HepG2 (cell line): ENCODE results near the gene EPN2. TPM values are rescaled to one million over a fixed set of nuclear protein-coding genes. Genes with fewer than 3 reads are reported as not detected.

Source experiments
- ATAC-seq: fragments of 200-7000 bp; cut with Tn5 transposase; 3 replicates; pipeline ENCODE4 v1.9.1; 2020; ENCODE audit warnings: mild to moderate bottlenecking, moderate library complexity
- BruUV-seq: library from RNA; stranded (reverse); fragments of 400-500 nt; replicated peaks from 2 replicates; lab custom pipeline; 2021; lab: Mats Ljungman, UMichigan
- CTCF ChIA-PET: fragments of 300-600 bp; formaldehyde crosslinking; extraction: SDS; loops from one replicate; lab custom pipeline; 2021; ENCODE audit warnings: low total read pairs, inconsistent platforms, low intra/inter-chr PET ratio; lab: Yijun Ruan, JAX
- POLR2A ChIA-PET: fragments of 350-600 bp; sonication (Branson Sonifier 250); formaldehyde crosslinking; loops from one replicate; lab custom pipeline; 2020; ENCODE audit warnings: antibody characterized with exemption, inconsistent platforms; lab: Yijun Ruan, JAX
- DNase-seq: peaks from one replicate; pipeline ENCODE4 v3.0.0-alpha.2; 2015; ENCODE audit warnings: low spot score
- FAIRE-seq: peaks from 3 replicates; lab custom pipeline; 2011; peaks lifted over from hg19 to GRCh38; lab: Jason Lieb, UNC
- H2AFZ ChIP-seq: one replicate; pipeline ENCODE4 v1.6.1; 2011; ENCODE audit warnings: low read length, inconsistent platforms
- H3K27ac ChIP-seq: fragments of 300-600 bp; 3 replicates; pipeline ENCODE4 v1.8.0; 2011; ENCODE audit warnings: mixed run types, mild to moderate bottlenecking, mixed read lengths, low read length, inconsistent platforms; ENCODE audit not compliant: insufficient read depth; ENCODE audit errors: extremely low read length
- H3K27me3 ChIP-seq, 2 experiments: fragments of 200-600 bp in 1 of 2; 2 replicates in 1 of 2; 3 replicates in 1 of 2; pipeline versions ENCODE4 v1.6.0 to v1.8.0; 2011; ENCODE audit warnings: low read length in 2 of 2, mild to moderate bottlenecking in 2 of 2, moderate library complexity in 2 of 2, inconsistent platforms in 1 of 2; ENCODE audit not compliant: insufficient read depth in 2 of 2, control insufficient read depth in 1 of 2
- H3K36me3 ChIP-seq, 2 experiments: fragments of 200-600 bp in 1 of 2; replicated peaks in 1 of 2; 2 replicates in 1 of 2; 3 replicates in 1 of 2; pipeline versions ENCODE4 v1.5.1 to v1.8.0; 2011; ENCODE audit warnings: low read length in 2 of 2, inconsistent platforms in 1 of 2; ENCODE audit not compliant: insufficient read depth in 2 of 2, control insufficient read depth in 1 of 2
- H3K4me1 ChIP-seq: 2 replicates; pipeline ENCODE4 v1.5.1; 2012; ENCODE audit warnings: low read length, inconsistent platforms; ENCODE audit not compliant: insufficient read depth
- H3K4me2 ChIP-seq: 2 replicates; pipeline ENCODE4 v1.6.0; 2011; ENCODE audit warnings: low read depth, low read length, inconsistent platforms
- H3K4me3 ChIP-seq, 3 experiments: fragments of 200-600 bp in 1 of 3; sonication (generic), shearing (Covaris generic) in 1 of 3; replicated peaks in 1 of 3; 2 replicates each; pipeline ENCODE4 v1.5.1; 2011 to 2016; ENCODE audit warnings: low read length in 3 of 3, inconsistent platforms in 2 of 3, low read depth in 2 of 3, mild to moderate bottlenecking in 2 of 3, control low read depth in 1 of 3, mixed read lengths in 1 of 3; ENCODE audit not compliant: insufficient read depth in 1 of 3
- H3K79me2 ChIP-seq: one replicate; pipeline ENCODE4 v1.6.1; 2011; ENCODE audit warnings: low read length, inconsistent platforms; ENCODE audit not compliant: insufficient read depth
- H3K9ac ChIP-seq: 2 replicates; pipeline ENCODE4 v1.6.0; 2011; ENCODE audit warnings: mild to moderate bottlenecking, low read depth, low read length, inconsistent platforms; ENCODE audit not compliant: insufficient read depth
- H3K9me3 ChIP-seq: 2 replicates; pipeline ENCODE4 v1.5.1; 2012; ENCODE audit warnings: mild to moderate bottlenecking, low read length
- H4K20me1 ChIP-seq: 2 replicates; pipeline ENCODE4 v1.6.0; 2011; ENCODE audit warnings: inconsistent platforms, mild to moderate bottlenecking, low read length, moderate library complexity; ENCODE audit not compliant: insufficient read depth
- NFE2L1 ChIP-seq: sonication (generic); formaldehyde crosslinking; IDR thresholded peaks from 2 replicates; pipeline ENCODE4 v1.4.0; 2020; ENCODE audit warnings: missing genetic modification reagents, mild to moderate bottlenecking, borderline replicate concordance
- PITX1 ChIP-seq: sonication (generic); formaldehyde crosslinking; IDR thresholded peaks from 2 replicates; pipeline ENCODE4 v1.5.1; 2020; ENCODE audit warnings: mild to moderate bottlenecking, missing genetic modification reagents
- RNF2 ChIP-seq: fragments of 450-650 bp; conservative IDR thresholded peaks from 2 replicates; pipeline ENCODE4 v1.6.1; 2016; ENCODE audit warnings: low read depth
- SP5 ChIP-seq: IDR thresholded peaks from 2 replicates; pipeline ENCODE4 v1.6.1; 2016; ENCODE audit warnings: low read depth, borderline replicate concordance
- TBL1XR1 ChIP-seq: fragments of 150-350 bp; IDR thresholded peaks from 2 replicates; pipeline ENCODE4 v1.6.1; 2014; ENCODE audit warnings: borderline replicate concordance, low read length; ENCODE audit not compliant: partially characterized antibody
- TBP ChIP-seq: sonication (generic); formaldehyde crosslinking; IDR thresholded peaks from 2 replicates; pipeline ENCODE4 v1.5.0; 2020; ENCODE audit warnings: missing genetic modification reagents
- ZFAT ChIP-seq: sonication (generic); formaldehyde crosslinking; conservative IDR thresholded peaks from 2 replicates; pipeline ENCODE4 v1.8.1; 2023; ENCODE audit warnings: missing genetic modification reagents, inconsistent platforms
- ZNF333 ChIP-seq: sonication (generic); formaldehyde crosslinking; IDR thresholded peaks from 2 replicates; pipeline ENCODE4 v1.4.0; 2020; ENCODE audit warnings: mild to moderate bottlenecking, missing genetic modification reagents, borderline replicate concordance
- ZNF570 ChIP-seq: sonication (generic); formaldehyde crosslinking; IDR thresholded peaks from 2 replicates; pipeline ENCODE4 v1.4.0; 2020; ENCODE audit warnings: mild to moderate bottlenecking, missing genetic modification reagents, borderline replicate concordance
- WGBS: methylation state at CpG from one replicate; pipeline ENCODE4 v1.1.6; 2017; ENCODE audit warnings: low lambda C conversion rate; 5-methylcytosine and 5-hydroxymethylcytosine counted together
- in situ Hi-C: cut with HindIII; loops from 2 replicates; pipeline ENCODE4 v1.10.0; 2017; ENCODE audit warnings: low pct_unique_long_range_greater_than_20kb; ENCODE audit not compliant: extremely low pct_ligation_motif_present
- intact Hi-C: fragments of 100-400 bp; cut with micrococcal nuclease; formaldehyde crosslinking; loops from one replicate; pipeline ENCODE4 v1.10.0; 2022; ENCODE audit not compliant: unreplicated experiment
- polyA plus RNA-seq, 8 experiments: library from polyadenylated mRNA; depleted of rRNA in 3 of 8; stranded (reverse) in 7 of 8; unstranded in 1 of 8; fragments of >200 nt; fragmentation: Illumina TruSeq in 4 of 8; extraction: Trizol in 4 of 8; gene quantifications; 2 replicates each; pipeline versions ENCODE4 v1.2.1 to v1.2.3, GENCODE V29; 2011 to 2016; ENCODE audit warnings: low read depth in 4 of 8, missing spikeins in 1 of 8, mixed read lengths in 1 of 8; ENCODE audit not compliant: insufficient read depth in 1 of 8
- total RNA-seq, 5 experiments: library from RNA; depleted of rRNA; stranded (reverse); fragments of >200 nt; fragmentation: Illumina TruSeq; extraction: Trizol; gene quantifications; 2 replicates each; pipeline ENCODE4 v1.2.3, GENCODE V29; 2016; ENCODE audit warnings: low read depth in 1 of 5
- TF ChIP-seq, protein P1 (sequence below): IDR thresholded peaks from 2 replicates; pipeline ENCODE4 v1.6.1; 2018; ENCODE audit warnings: missing genetic modification reagents
- TF ChIP-seq, protein P2 (sequence below): sonication (generic); formaldehyde crosslinking; conservative IDR thresholded peaks from 2 replicates; pipeline ENCODE4 v1.8.1; 2023; ENCODE audit warnings: missing genetic modification reagents
- TF ChIP-seq, protein P3 (sequence below): sonication (generic); formaldehyde crosslinking; IDR thresholded peaks from 2 replicates; pipeline ENCODE4 v1.8.0; 2022; ENCODE audit warnings: low read depth, missing genetic modification reagents
- TF ChIP-seq, protein P4 (sequence below): fragments of 450-650 bp; IDR thresholded peaks from 2 replicates; pipeline ENCODE4 v1.6.1; 2017

The EPN2 gene
- total and polyA plus RNA-seq, 2 of the 13 experiments (the other 11 are each of a cell fraction or from before 2014, with no cell fraction given): 7.8 to 19.2 TPM

DNA sequence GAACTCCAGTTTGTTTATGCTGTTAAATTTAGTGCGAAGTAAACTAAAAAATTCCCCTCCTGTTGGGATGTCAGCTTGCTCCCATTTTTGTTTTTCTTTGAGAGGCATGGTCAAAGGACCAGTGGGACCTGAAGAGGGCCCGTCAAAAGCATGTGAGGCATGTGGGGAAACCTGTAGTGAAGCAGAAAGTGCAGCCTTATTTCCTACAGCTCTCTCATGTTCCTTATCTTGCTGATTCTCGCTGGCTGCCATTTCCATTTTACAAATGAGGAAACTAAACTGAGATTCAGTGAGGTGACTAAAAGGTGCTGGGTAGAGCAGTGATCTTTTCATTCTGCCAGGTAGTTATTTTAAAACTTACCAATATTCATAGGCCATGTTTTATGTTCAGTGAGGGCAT, 27.1 kb downstream of the EPN2 start:
- no peak for ATAC-seq
- no peak overlapping the region for H3K27ac ChIP-seq
- H3K4me2 ChIP-seq: no peak overlapping the region
- TF ChIP-seq ZFAT (CRISPR knock-in tag): no peak
- TF ChIP-seq, protein P1, sequence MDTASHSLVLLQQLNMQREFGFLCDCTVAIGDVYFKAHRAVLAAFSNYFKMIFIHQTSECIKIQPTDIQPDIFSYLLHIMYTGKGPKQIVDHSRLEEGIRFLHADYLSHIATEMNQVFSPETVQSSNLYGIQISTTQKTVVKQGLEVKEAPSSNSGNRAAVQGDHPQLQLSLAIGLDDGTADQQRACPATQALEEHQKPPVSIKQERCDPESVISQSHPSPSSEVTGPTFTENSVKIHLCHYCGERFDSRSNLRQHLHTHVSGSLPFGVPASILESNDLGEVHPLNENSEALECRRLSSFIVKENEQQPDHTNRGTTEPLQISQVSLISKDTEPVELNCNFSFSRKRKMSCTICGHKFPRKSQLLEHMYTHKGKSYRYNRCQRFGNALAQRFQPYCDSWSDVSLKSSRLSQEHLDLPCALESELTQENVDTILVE (CRISPR knock-in tag): no peak
- no peak for TF ChIP-seq TBP (CRISPR knock-in tag)
- TF ChIP-seq, protein P2, sequence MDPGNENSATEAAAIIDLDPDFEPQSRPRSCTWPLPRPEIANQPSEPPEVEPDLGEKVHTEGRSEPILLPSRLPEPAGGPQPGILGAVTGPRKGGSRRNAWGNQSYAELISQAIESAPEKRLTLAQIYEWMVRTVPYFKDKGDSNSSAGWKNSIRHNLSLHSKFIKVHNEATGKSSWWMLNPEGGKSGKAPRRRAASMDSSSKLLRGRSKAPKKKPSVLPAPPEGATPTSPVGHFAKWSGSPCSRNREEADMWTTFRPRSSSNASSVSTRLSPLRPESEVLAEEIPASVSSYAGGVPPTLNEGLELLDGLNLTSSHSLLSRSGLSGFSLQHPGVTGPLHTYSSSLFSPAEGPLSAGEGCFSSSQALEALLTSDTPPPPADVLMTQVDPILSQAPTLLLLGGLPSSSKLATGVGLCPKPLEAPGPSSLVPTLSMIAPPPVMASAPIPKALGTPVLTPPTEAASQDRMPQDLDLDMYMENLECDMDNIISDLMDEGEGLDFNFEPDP (CRISPR knock-in tag): no peak
- no peak for TF ChIP-seq PITX1 (CRISPR knock-in tag)
- TF ChIP-seq ZNF333 (CRISPR knock-in tag): no peak
- TF ChIP-seq, protein P3, sequence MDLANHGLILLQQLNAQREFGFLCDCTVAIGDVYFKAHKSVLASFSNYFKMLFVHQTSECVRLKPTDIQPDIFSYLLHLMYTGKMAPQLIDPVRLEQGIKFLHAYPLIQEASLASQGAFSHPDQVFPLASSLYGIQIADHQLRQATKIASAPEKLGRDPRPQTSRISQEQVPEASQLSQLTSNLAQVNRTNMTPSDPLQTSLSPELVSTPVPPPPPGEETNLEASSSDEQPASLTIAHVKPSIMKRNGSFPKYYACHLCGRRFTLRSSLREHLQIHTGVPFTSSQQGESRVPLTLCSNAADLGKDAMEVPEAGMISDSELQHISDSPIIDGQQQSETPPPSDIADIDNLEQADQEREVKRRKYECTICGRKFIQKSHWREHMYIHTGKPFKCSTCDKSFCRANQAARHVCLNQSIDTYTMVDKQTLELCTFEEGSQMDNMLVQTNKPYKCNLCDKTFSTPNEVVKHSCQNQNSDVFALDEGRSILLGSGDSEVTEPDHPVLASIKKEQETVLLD: no peak
- no peak for TF ChIP-seq TBL1XR1
- TF ChIP-seq ZNF570 (CRISPR knock-in tag): no peak
- TF ChIP-seq RNF2: no peak
- TF ChIP-seq, protein P4, sequence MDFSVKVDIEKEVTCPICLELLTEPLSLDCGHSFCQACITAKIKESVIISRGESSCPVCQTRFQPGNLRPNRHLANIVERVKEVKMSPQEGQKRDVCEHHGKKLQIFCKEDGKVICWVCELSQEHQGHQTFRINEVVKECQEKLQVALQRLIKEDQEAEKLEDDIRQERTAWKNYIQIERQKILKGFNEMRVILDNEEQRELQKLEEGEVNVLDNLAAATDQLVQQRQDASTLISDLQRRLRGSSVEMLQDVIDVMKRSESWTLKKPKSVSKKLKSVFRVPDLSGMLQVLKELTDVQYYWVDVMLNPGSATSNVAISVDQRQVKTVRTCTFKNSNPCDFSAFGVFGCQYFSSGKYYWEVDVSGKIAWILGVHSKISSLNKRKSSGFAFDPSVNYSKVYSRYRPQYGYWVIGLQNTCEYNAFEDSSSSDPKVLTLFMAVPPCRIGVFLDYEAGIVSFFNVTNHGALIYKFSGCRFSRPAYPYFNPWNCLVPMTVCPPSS: no peak
- no peak for TF ChIP-seq SP5
- TF ChIP-seq NFE2L1 (CRISPR knock-in tag): no peak
- DNase-seq: no peak
- no TSS peak for BruUV-seq
- H3K36me3 ChIP-seq: no peaks in the 10 kb centered on the region; a peak in 1 of 5 replicates
- peaks cover 6% of the 10 kb centered on the region; the same call in 1 of the 2 replicates for H3K4me1 ChIP-seq
- H2AFZ ChIP-seq: no peak overlapping the region
- peaks cover 9% of the 10 kb centered on the region for H3K79me2 ChIP-seq
- no peak overlapping the region for H3K9ac ChIP-seq
- 97% methylated on average over 3 of the region's 3 CpGs for WGBS
- no peak for FAIRE-seq
- CTCF ChIA-PET: no interaction called here
- POLR2A ChIA-PET: no interaction called here
- no peak overlapping the region for H3K4me3 ChIP-seq
- in situ Hi-C loops (no loop called here), intact Hi-C loops (no loop called here)
- no peaks in the 10 kb centered on the region for H3K27me3 ChIP-seq
- H3K9me3 ChIP-seq: no peaks in the 10 kb centered on the region
- H4K20me1 ChIP-seq: peaks cover 7% of the 10 kb centered on the region; the same call in 1 of the 2 replicates
